AG04450 (cell line): ENCODE measurements around the gene SHOX. TPM values are rescaled to one million over a fixed set of nuclear protein-coding genes. Genes with fewer than 3 reads are reported as not detected.
"Not testable (repeated sequence)": the region's sequence is repeated elsewhere in the genome, so short reads cannot be mapped to it uniquely, and the experiment has no call there.

Experiments
- CTCF ChIA-PET: fragments of 300-600, 350-600 bp; formaldehyde crosslinking; extraction: SDS; loops from one replicate; lab custom pipeline; 2022; ENCODE audit warnings: antibody characterized with exemption, inconsistent platforms; lab: Charles Lee
- POLR2A ChIA-PET: fragments of 350-600 bp; formaldehyde crosslinking; extraction: SDS; loops from one replicate; lab custom pipeline; 2021; ENCODE audit warnings: antibody characterized with exemption, inconsistent platforms; lab: Yijun Ruan, JAX
- DNase-seq: peaks from one replicate; pipeline ENCODE4 v3.0.0-alpha.2; 2011; ENCODE audit warnings: low read depth, low spot score
- H3K27ac ChIP-seq: one replicate; pipeline ENCODE4 v1.5.1; 2012; ENCODE audit warnings: low read depth, low read length, control low read depth
- H3K27me3 ChIP-seq: one replicate; pipeline ENCODE4 v1.6.0; 2012; ENCODE audit warnings: low read length; ENCODE audit not compliant: control insufficient read depth, insufficient read depth
- H3K4me3 ChIP-seq: 2 replicates; pipeline ENCODE4 v1.5.1; 2011; ENCODE audit warnings: mild to moderate bottlenecking, low read depth, low read length, control low read depth
- H3K9me3 ChIP-seq: 2 replicates; pipeline ENCODE4 v1.5.1; 2012; ENCODE audit warnings: low read length; ENCODE audit not compliant: control insufficient read depth, insufficient read depth
- CTCF ChIP-seq: IDR thresholded peaks from 2 replicates; pipeline ENCODE4 v1.5.1; 2011; ENCODE audit warnings: low read depth, low read length, control low read depth, inconsistent platforms
- polyA plus RNA-seq: library from polyadenylated mRNA; depleted of rRNA; stranded (reverse); fragments of >200 nt; gene quantifications from 2 replicates; pipeline ENCODE4 v1.2.3, GENCODE V29; 2011

SHOX gene
- polyA plus RNA-seq, 1 experiment: not detected

- Histone ChIP-seq H3K27me3 (no peaks in the 10 kb centered on the region), H3K9me3 (peaks cover 26% of the 10 kb centered on the region), H3K27ac (no peak overlapping the region), H3K4me3 (no peak overlapping the region)
- CTCF ChIA-PET: no interaction called here
- DNase-seq: no peak
- POLR2A ChIA-PET: no interaction called here
- TF ChIP-seq CTCF: no peak
Observed at GRCh38 chrX:625137-625691, 5.4 kb upstream of the SHOX start.

GRCh38 chrX:626047-626446, 4.5 kb upstream of the SHOX start:
- DNase-seq, H3K4me3 ChIP-seq, CTCF ChIA-PET, POLR2A ChIA-PET, H3K27ac ChIP-seq, H3K27me3 ChIP-seq: not testable (repeated sequence)
- H3K9me3 ChIP-seq: peaks cover 30% of the 10 kb centered on the region

GRCh38 chrX:626745-627509, 3.7 kb upstream of the SHOX start:
- DNase-seq: no peak
- Histone ChIP-seq H3K27ac (no peak overlapping the region), H3K4me3 (no peak overlapping the region), H3K27me3 (no peaks in the 10 kb centered on the region), H3K9me3 (peaks cover 33% of the 10 kb centered on the region)
- ChIA-PET CTCF (no interaction called here), POLR2A (no interaction called here)
- no peak for TF ChIP-seq CTCF

- peaks cover 35% of the 10 kb centered on the region for H3K9me3 ChIP-seq
- no peak for DNase-seq
- peaks cover 1% of the 10 kb centered on the region for H3K27me3 ChIP-seq
- CTCF ChIA-PET: no interaction called here
- no peak for TF ChIP-seq CTCF
- no peak overlapping the region for H3K4me3 ChIP-seq
- H3K27ac ChIP-seq: no peak overlapping the region
- POLR2A ChIA-PET: no interaction called here
Observed at GRCh38 chrX:627510-627981, 3.0 kb upstream of the SHOX start.

GRCh38 chrX:627995-628394, 2.6 kb upstream of the SHOX start:
- Histone ChIP-seq H3K4me3 (no peak overlapping the region), H3K9me3 (peaks cover 35% of the 10 kb centered on the region), H3K27me3 (peaks cover 3% of the 10 kb centered on the region), H3K27ac (no peak overlapping the region)
- no peak for DNase-seq
- ChIA-PET POLR2A (no interaction called here), CTCF (no interaction called here)
- no peak for TF ChIP-seq CTCF
